HepG2 (cell line): ENCODE results near the gene EIF3A. TPM values are rescaled to one million over a fixed set of nuclear protein-coding genes. Genes with fewer than 3 reads are reported as not detected.

Experiments
- AGO2 ChIP-seq: fragments of 200-400 bp; formaldehyde crosslinking; optimal IDR thresholded peaks from 2 replicates; pipeline ENCODE3; 2017; ENCODE audit warnings: mild to moderate bottlenecking, low read depth, low read length, moderate library complexity
- CBX2 ChIP-seq, 2 experiments: fragments of 200-600 bp in 1 of 2; sonication (generic); formaldehyde crosslinking in 1 of 2; IDR thresholded peaks; 2 replicates each; pipeline versions ENCODE4 v1.7.0 to v1.8.1; 2018 to 2022; ENCODE audit warnings: low read depth in 2 of 2, low read length in 1 of 2, mild to moderate bottlenecking in 1 of 2, missing genetic modification reagents in 1 of 2
- CEBPB ChIP-seq: IDR thresholded peaks from 2 replicates; pipeline ENCODE4 v1.6.1; 2011; ENCODE audit warnings: low read depth, low read length, improper control_type of control experiment, borderline replicate concordance
- EP300 ChIP-seq, 3 experiments: sonication (generic) in 1 of 3; formaldehyde crosslinking in 1 of 3; IDR thresholded peaks; 2 replicates each; pipeline versions ENCODE4 v1.5.1 to v1.6.1; 2011 to 2020; ENCODE audit warnings: low read depth in 2 of 3, low read length in 2 of 3, borderline replicate concordance in 1 of 3, improper control_type of control experiment in 1 of 3, mild to moderate bottlenecking in 1 of 3, missing genetic modification reagents in 1 of 3, moderate library complexity in 1 of 3
- FOXJ3 ChIP-seq: sonication (generic); formaldehyde crosslinking; IDR thresholded peaks from 2 replicates; pipeline ENCODE4 v1.4.0; 2020; ENCODE audit warnings: missing genetic modification reagents, mild to moderate bottlenecking, borderline replicate concordance
- MATR3 ChIP-seq: sonication (generic); formaldehyde crosslinking; IDR thresholded peaks from 2 replicates; pipeline ENCODE4 v1.4.0; 2020; ENCODE audit warnings: missing genetic modification reagents
- PTBP1 ChIP-seq: fragments of 200-400 bp; formaldehyde crosslinking; IDR thresholded peaks from 2 replicates; pipeline ENCODE4 v1.6.1; 2018; ENCODE audit warnings: low read length, low read depth; ENCODE audit not compliant: poor library complexity, severe bottlenecking
- RXRB ChIP-seq: IDR thresholded peaks from 2 replicates; pipeline ENCODE4 v1.6.1; 2016; ENCODE audit warnings: borderline replicate concordance, missing genetic modification reagents, missing compliant biosample characterization
- SCMH1 ChIP-seq: sonication (generic); formaldehyde crosslinking; IDR thresholded peaks from 2 replicates; pipeline ENCODE4 v1.9.0; 2021; ENCODE audit warnings: missing genetic modification reagents, mild to moderate bottlenecking, borderline replicate concordance
- ZKSCAN1 ChIP-seq: fragments of 150-350 bp; IDR thresholded peaks from 2 replicates; pipeline ENCODE4 v1.6.1; 2014; ENCODE audit warnings: low read length
- ZNF230 ChIP-seq: sonication (generic); formaldehyde crosslinking; IDR thresholded peaks from 2 replicates; pipeline ENCODE4 v1.4.0; 2020; ENCODE audit warnings: mild to moderate bottlenecking, missing genetic modification reagents
- ZNF30 ChIP-seq: sonication (generic); formaldehyde crosslinking; IDR thresholded peaks from 2 replicates; pipeline ENCODE4 v1.5.0; 2020; ENCODE audit warnings: mild to moderate bottlenecking, missing genetic modification reagents
- ZNF318 ChIP-seq: sonication (generic); formaldehyde crosslinking; IDR thresholded peaks from 2 replicates; pipeline ENCODE4 v1.4.0; 2020; ENCODE audit warnings: mild to moderate bottlenecking, missing genetic modification reagents
- ZNF777 ChIP-seq: sonication (generic); formaldehyde crosslinking; IDR thresholded peaks from 2 replicates; pipeline ENCODE4 v1.4.0; 2020; ENCODE audit warnings: missing genetic modification reagents
- ZSCAN29 ChIP-seq: sonication (generic); formaldehyde crosslinking; conservative IDR thresholded peaks from 2 replicates; pipeline ENCODE4 v1.4.0; 2020; ENCODE audit warnings: mild to moderate bottlenecking, missing genetic modification reagents
- polyA plus RNA-seq, 8 experiments: library from polyadenylated mRNA; depleted of rRNA in 3 of 8; stranded (reverse) in 7 of 8; unstranded in 1 of 8; fragments of >200 nt; fragmentation: Illumina TruSeq in 4 of 8; extraction: Trizol in 4 of 8; gene quantifications; 2 replicates each; pipeline versions ENCODE4 v1.2.1 to v1.2.3, GENCODE V29; 2011 to 2016; ENCODE audit warnings: low read depth in 4 of 8, missing spikeins in 1 of 8, mixed read lengths in 1 of 8; ENCODE audit not compliant: insufficient read depth in 1 of 8
- total RNA-seq, 5 experiments: library from RNA; depleted of rRNA; stranded (reverse); fragments of >200 nt; fragmentation: Illumina TruSeq; extraction: Trizol; gene quantifications; 2 replicates each; pipeline ENCODE4 v1.2.3, GENCODE V29; 2016; ENCODE audit warnings: low read depth in 1 of 5
- TF ChIP-seq, protein P1 (sequence below): sonication (generic); formaldehyde crosslinking; IDR thresholded peaks from 2 replicates; pipeline ENCODE4 v1.5.0; 2020; ENCODE audit warnings: missing genetic modification reagents, mild to moderate bottlenecking, borderline replicate concordance

Gene EIF3A
- total and polyA plus RNA-seq, 2 of the 13 experiments (the other 11 are each of a cell fraction or from before 2014, with no cell fraction given) = 25.6 to 117 TPM

- TF ChIP-seq, protein P1, sequence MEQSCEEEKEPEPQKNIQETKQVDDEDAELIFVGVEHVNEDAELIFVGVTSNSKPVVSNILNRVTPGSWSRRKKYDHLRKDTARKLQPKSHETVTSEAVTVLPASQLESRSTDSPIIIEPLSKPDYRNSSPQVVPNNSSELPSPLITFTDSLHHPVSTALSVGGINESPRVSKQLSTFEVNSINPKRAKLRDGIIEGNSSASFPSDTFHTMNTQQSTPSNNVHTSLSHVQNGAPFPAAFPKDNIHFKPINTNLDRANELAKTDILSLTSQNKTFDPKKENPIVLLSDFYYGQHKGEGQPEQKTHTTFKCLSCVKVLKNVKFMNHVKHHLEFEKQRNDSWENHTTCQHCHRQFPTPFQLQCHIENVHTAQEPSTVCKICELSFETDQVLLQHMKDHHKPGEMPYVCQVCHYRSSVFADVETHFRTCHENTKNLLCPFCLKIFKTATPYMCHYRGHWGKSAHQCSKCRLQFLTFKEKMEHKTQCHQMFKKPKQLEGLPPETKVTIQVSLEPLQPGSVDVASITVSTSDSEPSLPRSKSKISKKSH (CRISPR knock-in tag) = no peak
- TF ChIP-seq CEBPB = peak; percentile 99
- no peak for TF ChIP-seq MATR3 (CRISPR knock-in tag)
- TF ChIP-seq ZKSCAN1 = no peak
- TF ChIP-seq RXRB = peak; percentile 88
- no peak for TF ChIP-seq ZNF30 (CRISPR knock-in tag)
- TF ChIP-seq PTBP1 = no peak
- TF ChIP-seq SCMH1 (CRISPR knock-in tag) = no peak
- no peak for TF ChIP-seq ZNF318 (CRISPR knock-in tag)
- TF ChIP-seq CBX2 (IDR thresholded peaks at IDR 0.05; ENCODE audit: low read depth, low read length) = no peak
- TF ChIP-seq CBX2 (CRISPR knock-in tag; IDR thresholded peaks at IDR 0.05; ENCODE audit: low read depth) = no peak
- TF ChIP-seq ZSCAN29 (CRISPR knock-in tag) = peak; percentile 45
- peak; percentile 89 to 97 for TF ChIP-seq EP300 (IDR thresholded peaks at IDR 0.05; ENCODE audit: low read depth in 2 of 2, low read length in 2 of 2)
- TF ChIP-seq EP300 (CRISPR knock-in tag; IDR thresholded peaks at IDR 0.05; ENCODE audit: borderline replicate concordance) = peak; percentile 98
- TF ChIP-seq FOXJ3 (CRISPR knock-in tag) = peak; percentile 86
- TF ChIP-seq AGO2 = no peak
- no peak for TF ChIP-seq ZNF777 (CRISPR knock-in tag)
- TF ChIP-seq ZNF230 (CRISPR knock-in tag) = no peak
These were observed 33.4 kb upstream of the EIF3A start (continued) for GRCh38 chr10:119113751-119114732.
